NCI-H748 (cell line): ENCODE measurements around the gene AJM1.

Experiments used
- DNase-seq: peaks from one replicate; lab custom pipeline; 2025; ENCODE audit not compliant: unreplicated experiment; lab: John Stamatoyannopoulos, UW

AJM1 gene

DNA sequence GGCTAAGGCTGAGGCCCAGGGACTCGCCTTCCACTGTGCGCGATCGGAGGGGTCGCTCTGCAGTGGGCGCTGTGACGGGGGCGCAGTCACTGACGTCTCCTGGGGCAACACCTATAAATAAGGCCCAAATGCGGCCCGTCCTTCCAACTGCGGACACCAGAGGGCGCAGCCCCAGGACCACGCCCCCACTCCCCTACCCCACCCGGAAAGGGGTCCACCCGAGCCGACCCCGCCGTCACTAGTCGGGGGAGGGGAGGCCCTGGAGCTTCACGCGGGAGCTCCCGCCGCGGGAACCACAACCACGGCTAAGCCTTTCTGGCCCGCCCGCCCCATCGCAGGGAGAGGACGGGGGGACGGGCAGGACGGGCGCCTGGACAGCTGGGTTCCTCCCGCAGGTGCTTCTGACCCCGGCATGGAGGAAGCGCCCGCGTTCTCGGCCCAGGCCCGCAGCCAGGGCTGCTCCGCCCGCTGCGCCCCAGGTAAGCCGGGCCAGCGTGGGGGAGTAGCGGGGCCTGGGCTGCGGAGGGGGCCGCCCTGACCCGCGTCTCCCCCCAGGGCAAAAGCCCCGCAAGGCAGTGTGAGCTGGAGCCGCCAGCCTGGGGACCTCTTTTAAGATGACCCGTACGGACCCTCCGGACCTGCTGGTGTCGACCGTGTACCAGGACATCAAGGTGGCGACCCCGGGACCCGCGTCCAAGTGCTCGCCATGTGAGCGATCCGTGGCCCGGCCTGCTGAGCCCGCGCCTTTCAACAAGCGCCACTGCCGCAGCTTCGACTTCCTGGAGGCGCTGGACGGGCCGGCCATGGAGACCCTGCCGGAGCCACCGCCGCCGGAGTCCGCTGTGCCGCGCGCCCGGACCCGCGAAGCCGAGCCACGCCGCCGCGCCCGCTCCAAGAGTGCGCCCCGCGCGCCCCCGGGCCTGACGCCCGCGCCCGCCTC is 1.8 kb downstream of the AJM1 start:
- peak; percentile 55 for DNase-seq

DNA sequence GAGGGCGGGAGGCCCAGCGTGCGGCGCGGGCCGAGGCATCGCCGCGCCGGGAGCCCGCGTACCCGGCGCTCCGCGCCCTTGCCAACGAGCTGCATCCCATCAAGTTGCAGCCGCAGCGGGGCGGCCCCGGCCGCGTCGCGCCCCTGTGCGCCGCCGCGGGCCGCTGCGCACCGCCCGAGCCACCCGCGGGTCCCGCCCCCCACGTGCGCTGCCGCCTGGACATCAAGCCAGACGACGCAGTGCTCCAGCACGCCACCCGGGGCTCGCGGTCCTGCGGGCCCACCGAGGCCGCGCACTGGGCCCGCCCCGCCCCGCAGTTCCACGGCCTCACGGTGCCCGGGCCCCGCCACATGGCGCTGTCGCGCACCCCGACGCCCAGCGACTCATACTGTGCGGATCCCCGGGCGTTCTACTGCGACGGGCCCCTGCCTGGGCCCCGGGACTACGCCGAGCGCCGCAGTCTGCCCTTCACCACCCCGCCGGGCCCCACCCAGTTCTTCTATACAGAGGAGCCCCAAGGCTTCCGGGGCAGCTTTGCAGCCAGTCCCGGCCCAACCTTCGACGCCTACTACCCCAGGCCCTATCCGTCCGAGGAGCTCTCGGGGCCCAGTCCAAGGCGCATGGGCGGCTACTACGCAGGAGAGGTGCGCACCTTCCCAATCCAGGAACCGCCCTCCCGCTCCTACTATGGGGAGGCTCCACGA is 2.6 kb downstream of the AJM1 start:
- DNase-seq = no peak

GRCh38 chr9:136845465-136846260 is 3.4 kb downstream of the AJM1 start:
- DNase-seq = no peak

GRCh38 chr9:136846376-136847087 is 4.3 kb downstream of the AJM1 start:
- DNase-seq = no peak

- peak; percentile 58 for DNase-seq
Measured at GRCh38 chr9:136847088-136847825, 5.0 kb downstream of the AJM1 start.

DNA sequence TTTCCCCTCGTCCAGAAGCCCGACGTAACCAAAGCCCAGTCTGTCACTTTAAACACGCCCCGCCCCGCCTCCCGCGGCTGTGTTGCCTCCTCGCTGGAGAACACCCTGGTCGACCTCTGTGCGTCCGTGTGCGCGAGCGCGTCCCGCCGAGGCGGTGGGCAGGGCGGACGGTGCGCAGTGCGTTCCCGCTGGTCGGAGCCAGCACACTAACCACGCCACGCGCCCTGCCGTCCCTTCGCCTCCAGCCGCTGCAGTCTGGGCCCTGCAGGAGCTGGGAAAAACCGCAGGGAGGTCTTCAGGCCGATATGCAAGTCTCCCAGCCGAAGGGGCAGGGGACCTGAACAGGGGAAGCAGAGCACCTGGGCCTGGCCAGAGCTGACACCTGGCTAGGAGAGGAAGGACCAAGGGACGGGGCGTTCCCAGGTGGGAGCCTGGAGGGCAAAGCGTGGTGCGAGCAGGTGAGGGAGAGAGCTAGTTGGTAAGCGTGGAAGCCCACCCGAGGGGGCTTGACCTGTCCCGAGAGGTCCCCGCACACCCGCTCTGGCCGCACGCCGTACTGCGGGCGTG is 5.6 kb downstream of the AJM1 start:
- peak; percentile 87 for DNase-seq

DNA sequence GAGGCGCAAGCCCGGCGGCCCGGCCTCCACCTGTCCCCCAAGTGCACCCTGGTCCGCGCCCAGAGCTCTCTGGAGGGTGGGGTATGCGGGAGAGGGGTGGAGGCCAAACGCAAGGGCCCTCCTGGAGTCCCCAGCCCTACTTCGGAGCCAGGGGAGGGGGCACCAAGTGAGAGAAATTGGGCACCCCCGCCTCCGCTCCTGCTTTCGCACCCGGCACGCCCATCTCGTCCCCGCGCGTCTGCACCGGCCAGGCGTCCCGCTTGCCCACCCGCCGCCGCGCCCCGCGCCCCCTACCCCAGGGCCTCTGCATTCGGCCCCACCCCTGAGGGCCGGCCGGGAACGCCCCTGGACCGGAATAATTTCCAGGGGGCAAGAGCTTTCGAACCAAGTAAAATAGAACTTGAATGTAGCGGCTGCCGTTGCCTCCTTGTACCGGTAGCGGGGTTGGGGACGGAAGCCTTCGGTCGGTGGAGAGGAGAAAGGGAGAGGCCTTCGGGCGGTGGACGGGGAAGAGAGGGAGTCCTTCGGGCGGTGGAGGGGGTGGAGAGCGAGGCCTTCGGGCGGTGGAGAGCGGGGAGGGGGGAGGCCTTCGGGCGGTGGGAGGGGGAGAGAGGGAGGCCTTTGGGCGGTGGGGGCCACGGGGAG is 6.2 kb downstream of the AJM1 start:
- peak; percentile 74 for DNase-seq

- peak; percentile 99 for DNase-seq
Measured at GRCh38 chr9:136849038-136849959, 7.0 kb downstream of the AJM1 start, which contains the start of gene PHPT1. PHPT1 (plus strand) TSS chr9:136849409; CDS start chr9:136849431, 22 bp downstream.

DNA sequence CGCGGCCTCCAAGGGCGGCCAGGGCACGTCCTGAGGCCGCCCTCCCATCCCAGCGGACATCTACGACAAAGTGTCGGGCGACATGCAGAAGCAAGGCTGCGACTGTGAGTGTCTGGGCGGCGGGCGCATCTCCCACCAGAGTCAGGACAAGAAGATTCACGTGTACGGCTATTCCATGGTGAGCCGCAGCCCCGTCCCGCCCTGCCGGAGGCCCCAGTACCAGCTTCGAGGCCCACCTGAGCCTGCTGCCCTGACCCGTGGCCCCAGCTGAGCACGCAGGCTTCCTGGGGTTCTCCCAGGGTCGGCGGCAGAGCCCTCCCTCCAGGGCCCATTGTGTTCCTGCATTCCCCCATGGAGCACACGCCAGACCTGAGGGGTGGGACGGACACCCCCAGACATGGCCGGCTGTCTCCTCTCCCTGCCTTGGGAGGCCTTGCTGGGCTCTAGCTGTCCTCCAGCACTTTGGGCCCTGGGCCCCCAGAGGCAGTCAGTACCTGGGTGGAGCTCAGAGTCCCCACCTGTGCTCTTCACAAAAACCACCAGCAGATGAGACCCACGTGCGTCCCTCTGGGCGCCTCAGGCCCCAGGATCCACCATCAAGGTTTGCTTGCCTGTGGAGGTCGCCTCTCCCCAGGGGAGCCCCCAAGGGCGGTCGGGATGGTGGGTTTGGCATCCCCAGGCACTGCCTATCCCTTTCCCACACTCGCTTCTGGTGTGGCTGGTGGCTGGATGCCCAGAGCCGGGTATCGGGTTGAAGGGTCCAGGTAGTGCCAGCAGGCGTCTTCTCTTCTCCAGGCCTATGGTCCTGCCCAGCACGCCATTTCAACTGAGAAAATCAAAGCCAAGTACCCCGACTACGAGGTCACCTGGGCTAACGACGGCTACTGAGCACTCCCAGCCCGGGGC is 7.9 kb downstream of the AJM1 start:
- no peak for DNase-seq

DNA sequence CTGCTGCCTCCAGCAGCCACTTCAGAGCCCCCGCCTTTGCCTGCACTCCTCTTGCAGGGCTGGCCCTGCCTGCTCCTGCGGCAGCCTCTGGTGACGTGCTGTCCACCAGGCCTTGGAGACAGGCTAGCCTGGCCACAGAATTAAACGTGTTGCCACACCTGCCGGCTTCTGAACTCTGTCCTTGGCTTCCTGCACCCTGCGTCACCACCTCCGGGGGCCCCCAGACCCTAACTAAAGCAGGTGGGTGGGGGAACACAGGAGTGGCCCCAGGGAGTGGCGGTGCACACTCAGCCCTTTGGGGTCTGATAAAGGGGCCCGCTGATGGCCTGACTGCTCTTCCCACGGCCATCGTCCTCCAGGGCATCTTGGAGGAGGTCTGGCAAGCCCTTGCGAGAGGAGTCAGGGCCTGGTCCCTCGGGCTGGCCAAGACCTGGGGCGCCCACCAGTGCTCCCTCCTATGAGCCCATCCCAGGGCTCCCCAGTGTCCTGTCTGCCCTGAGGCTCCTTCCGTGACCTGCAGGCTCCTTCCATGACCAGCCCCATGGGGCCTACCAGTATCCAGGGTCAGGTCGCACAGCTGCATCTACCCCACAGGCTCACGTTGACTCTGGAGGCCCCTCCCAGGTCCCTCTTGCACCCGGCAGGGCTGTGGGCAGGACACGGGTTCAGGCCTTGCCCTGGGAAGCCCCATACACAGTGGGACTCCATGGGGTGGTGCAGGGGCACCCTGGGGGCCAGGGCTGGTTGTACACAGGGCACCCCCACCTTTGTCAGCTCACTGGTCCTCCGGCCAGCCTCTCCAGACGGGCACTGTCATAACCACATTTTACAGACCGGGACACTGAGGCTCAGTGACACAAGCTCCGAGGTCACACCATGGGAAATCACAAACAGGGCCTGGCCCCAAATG is 8.8 kb downstream of the AJM1 start:
- no peak for DNase-seq

DNA sequence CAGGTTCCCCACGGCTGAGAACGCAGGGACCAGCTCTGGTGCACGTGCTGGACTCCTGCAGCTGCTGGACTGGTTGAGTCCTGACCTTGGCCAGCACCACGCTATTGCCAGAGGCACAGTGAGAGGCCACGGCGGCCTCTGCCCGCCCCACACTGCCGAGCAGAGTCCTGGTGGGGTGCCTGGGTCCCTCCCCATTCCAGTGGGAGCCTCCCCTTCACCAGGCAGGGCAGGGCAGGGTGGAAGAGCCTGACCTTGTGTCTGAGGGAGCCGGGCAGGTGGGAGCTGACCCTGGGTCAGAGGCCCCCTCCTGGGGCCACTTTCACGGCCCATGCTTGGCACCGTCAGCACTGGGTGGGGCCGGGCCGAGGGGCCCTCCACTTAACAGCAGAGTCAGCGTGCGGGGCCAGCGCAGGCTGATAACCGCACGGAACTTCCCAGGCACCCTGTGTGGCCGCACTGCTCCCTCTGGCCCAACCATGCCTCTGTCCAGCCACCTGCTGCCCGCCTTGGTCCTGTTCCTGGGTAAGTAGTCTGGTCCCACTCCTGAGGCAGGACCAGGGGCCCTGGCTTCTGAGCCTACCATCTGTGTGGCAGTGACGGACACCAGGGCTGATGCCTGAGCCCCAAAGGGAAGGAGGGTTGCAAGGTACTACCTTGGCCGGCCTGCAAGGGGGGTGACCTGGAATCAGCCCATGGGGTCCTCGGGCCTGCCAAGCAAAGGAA is 9.8 kb downstream of the AJM1 start, which contains the start of gene MAMDC4:
Gene MAMDC4, plus strand, starts transcription at position 406 of the 723 bp plus-strand sequence. Its CDS starts 71 bp downstream, at position 477.
- no peak for DNase-seq

GRCh38 chr9:136852664-136853595 is 10.7 kb downstream of the AJM1 start:
- no peak for DNase-seq

DNA sequence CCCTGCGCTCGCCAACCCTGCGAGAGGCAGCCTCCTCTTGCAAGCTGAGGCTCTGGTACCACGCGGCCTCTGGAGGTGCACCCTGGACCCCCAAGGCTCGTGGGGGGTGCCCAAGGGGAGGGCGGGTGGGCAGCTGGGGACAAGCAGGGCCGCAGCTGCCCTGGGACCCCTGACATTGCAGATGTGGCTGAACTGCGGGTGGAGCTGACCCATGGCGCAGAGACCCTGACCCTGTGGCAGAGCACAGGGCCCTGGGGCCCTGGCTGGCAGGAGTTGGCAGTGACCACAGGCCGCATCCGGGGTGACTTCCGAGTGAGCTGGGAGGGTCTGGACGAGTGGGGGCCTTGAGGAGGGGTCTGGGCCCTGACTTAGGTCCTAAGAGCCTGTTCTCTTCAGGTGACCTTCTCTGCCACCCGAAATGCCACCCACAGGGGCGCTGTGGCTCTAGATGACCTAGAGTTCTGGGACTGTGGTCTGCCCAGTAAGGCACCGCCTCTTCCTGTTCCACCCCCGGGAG is 11.4 kb downstream of the AJM1 start:
- no peak for DNase-seq
